Endothelial cell of umbilical vein (primary cell): ENCODE measurements around the gene ATXN1. TPM values are rescaled to one million over a fixed set of nuclear protein-coding genes. Genes with fewer than 3 reads are reported as not detected.
"Not testable (repeated sequence)": the region's sequence is repeated elsewhere in the genome, so short reads cannot be mapped to it uniquely, and the experiment has no call there.

Source experiments
- BruUV-seq: library from RNA; stranded (reverse); fragments of 400-500 nt; replicated peaks from 2 replicates; lab custom pipeline; 2021; lab: Mats Ljungman, UMichigan
- CTCF ChIA-PET: fragments of 300-600, 350-600 bp; sonication (Branson Sonifier 250); formaldehyde crosslinking; loops from one replicate; lab custom pipeline; 2021; ENCODE audit warnings: antibody characterized with exemption, inconsistent platforms; lab: Charles Lee
- POLR2A ChIA-PET: fragments of 300-600, 350-600 bp; sonication (Branson Sonifier 250); formaldehyde crosslinking; loops from one replicate; lab custom pipeline; 2021; ENCODE audit warnings: antibody characterized with exemption, inconsistent platforms; lab: Charles Lee
- DNase-seq: peaks from one replicate; pipeline ENCODE4 v3.0.0-alpha.2; 2011; ENCODE audit warnings: low read depth, low spot score
- FAIRE-seq: peaks from 2 replicates; lab custom pipeline; 2011; peaks lifted over from hg19 to GRCh38; lab: Jason Lieb, UNC
- H2AFZ ChIP-seq: 2 replicates; pipeline ENCODE4 v1.6.0; 2012; ENCODE audit warnings: low read depth, low read length, control low read depth, inconsistent platforms
- H3K27ac ChIP-seq: 2 replicates; pipeline ENCODE4 v1.5.1; 2011; ENCODE audit warnings: low read depth, mild to moderate bottlenecking, control low read depth, low read length, moderate library complexity; ENCODE audit not compliant: insufficient read depth
- H3K27me3 ChIP-seq, 2 experiments: 2 replicates each; pipeline versions ENCODE4 v1.6.0 to v1.6.1; 2011; ENCODE audit warnings: low read length in 2 of 2, mixed read lengths in 1 of 2; ENCODE audit not compliant: control insufficient read depth in 2 of 2, insufficient read depth in 2 of 2
- H3K36me3 ChIP-seq, 2 experiments: 2 replicates in 1 of 2; 3 replicates in 1 of 2; pipeline ENCODE4 v1.5.1; 2011; ENCODE audit warnings: low read length in 2 of 2, mild to moderate bottlenecking in 1 of 2, moderate library complexity in 1 of 2; ENCODE audit not compliant: control insufficient read depth in 2 of 2, insufficient read depth in 2 of 2; ENCODE audit errors: extremely low read depth in 1 of 2
- H3K4me1 ChIP-seq: 3 replicates; pipeline ENCODE4 v1.5.1; 2011; ENCODE audit warnings: mild to moderate bottlenecking, low read length; ENCODE audit not compliant: control insufficient read depth, insufficient read depth; ENCODE audit errors: extremely low read depth
- H3K4me2 ChIP-seq: 2 replicates; pipeline ENCODE4 v1.6.1; 2011; ENCODE audit warnings: low read length, control low read depth, mixed read lengths; ENCODE audit not compliant: insufficient read depth
- H3K4me3 ChIP-seq, 3 experiments: fragments of 200-600 bp in 1 of 3; sonication (generic), shearing (Covaris generic) in 1 of 3; replicated peaks in 1 of 3; 2 replicates each; pipeline ENCODE4 v1.5.1; 2011 to 2016; ENCODE audit warnings: control low read depth in 3 of 3, low read length in 3 of 3, mild to moderate bottlenecking in 2 of 3, inconsistent platforms in 1 of 3, low read depth in 1 of 3, moderate library complexity in 1 of 3; ENCODE audit not compliant: insufficient read depth in 1 of 3
- H3K79me2 ChIP-seq: 2 replicates; pipeline ENCODE4 v1.6.0; 2012; ENCODE audit warnings: low read length, inconsistent platforms; ENCODE audit not compliant: control insufficient read depth, insufficient read depth
- H3K9ac ChIP-seq: replicated peaks from 2 replicates; pipeline ENCODE3; 2011; ENCODE audit warnings: low read length, control low read depth; ENCODE audit not compliant: insufficient read depth; ENCODE audit errors: extremely low read depth
- H3K9me1 ChIP-seq: replicated peaks from 3 replicates; pipeline ENCODE4 v1.6.0; 2011; ENCODE audit warnings: mild to moderate bottlenecking, low read length; ENCODE audit not compliant: control insufficient read depth, insufficient read depth; ENCODE audit errors: extremely low read depth
- H3K9me3 ChIP-seq: replicated peaks from 2 replicates; pipeline ENCODE4 v1.5.1; 2012; ENCODE audit warnings: low read length, inconsistent platforms; ENCODE audit not compliant: control insufficient read depth, insufficient read depth
- H4K20me1 ChIP-seq: replicated peaks from 2 replicates; pipeline ENCODE3; 2011; ENCODE audit warnings: mild to moderate bottlenecking, low read length; ENCODE audit not compliant: control insufficient read depth, insufficient read depth; ENCODE audit errors: extremely low read depth
- POLR2AphosphoS5 ChIP-seq: IDR thresholded peaks from 2 replicates; pipeline ENCODE4 v1.6.1; 2012; ENCODE audit warnings: low read depth, mild to moderate bottlenecking, control low read depth, low read length, moderate library complexity; ENCODE audit not compliant: insufficient read depth
- dilution Hi-C: fragments of 300-500 bp; cut with MboI; formaldehyde crosslinking; loops from one replicate; pipeline ENCODE4 v1.15.0; 2019; ENCODE audit warnings: low sequenced_read_pairs; ENCODE audit not compliant: extremely low pct_ligation_motif_present
- intact Hi-C: fragments of 100-400 bp; cut with micrococcal nuclease; formaldehyde crosslinking; loops from one replicate; pipeline ENCODE4 v1.10.0; 2022
- polyA plus RNA-seq, 4 experiments: library from polyadenylated mRNA; depleted of rRNA in 3 of 4; stranded (reverse) in 3 of 4; unstranded in 1 of 4; fragments of >200 nt; gene quantifications; 2 replicates each; pipeline versions ENCODE4 v1.2.1 to v1.2.3, GENCODE V29; 2011 to 2012; ENCODE audit warnings: missing spikeins in 1 of 4
- total RNA-seq: library from RNA; stranded (reverse); gene quantifications from 2 replicates; pipeline ENCODE4 v1.2.3, GENCODE V29; 2021

The ATXN1 gene
- total and polyA plus RNA-seq, 2 donors (not counting 3 experiments of a cell fraction or from before 2014, with no cell fraction given), result 16.4 to 33.0 TPM

DNA sequence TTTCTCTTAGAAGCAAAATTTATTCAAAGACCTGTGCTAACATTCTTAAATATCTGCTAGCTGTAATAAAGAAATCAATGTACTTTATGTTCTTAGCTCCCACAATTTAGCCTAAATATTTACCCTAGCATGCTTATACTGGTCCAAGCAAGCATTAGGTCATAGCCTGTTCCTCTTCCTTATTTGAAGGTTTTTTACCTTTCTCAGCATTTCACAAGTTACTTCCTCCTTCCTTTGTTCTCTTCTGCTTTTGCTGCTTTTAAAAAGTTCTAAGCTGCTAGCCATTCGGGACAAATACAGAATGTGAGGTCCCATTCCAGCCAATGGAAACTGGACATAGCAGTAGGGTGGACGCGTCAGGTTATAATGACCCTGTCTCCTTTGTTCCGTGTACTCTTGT is 354.7 kb downstream of the ATXN1 start:
- H3K36me3 ChIP-seq, dilution Hi-C loops, H3K9ac ChIP-seq, H3K27me3 ChIP-seq, POLR2A ChIA-PET, H4K20me1 ChIP-seq, H3K9me1 ChIP-seq, H3K4me3 ChIP-seq, H2AFZ ChIP-seq, H3K4me1 ChIP-seq, H3K4me2 ChIP-seq, FAIRE-seq, H3K9me3 ChIP-seq, H3K27ac ChIP-seq, intact Hi-C loops, BruUV-seq, DNase-seq, H3K79me2 ChIP-seq: not testable (repeated sequence)
- CTCF ChIA-PET, result interaction anchor here (1.4 to 6.9 kb wide), 4 partner anchors 68 to 90 kb away, joined by 3 to 92 read pairs (median 6); no protein-coding TSS in a partner anchor

DNA sequence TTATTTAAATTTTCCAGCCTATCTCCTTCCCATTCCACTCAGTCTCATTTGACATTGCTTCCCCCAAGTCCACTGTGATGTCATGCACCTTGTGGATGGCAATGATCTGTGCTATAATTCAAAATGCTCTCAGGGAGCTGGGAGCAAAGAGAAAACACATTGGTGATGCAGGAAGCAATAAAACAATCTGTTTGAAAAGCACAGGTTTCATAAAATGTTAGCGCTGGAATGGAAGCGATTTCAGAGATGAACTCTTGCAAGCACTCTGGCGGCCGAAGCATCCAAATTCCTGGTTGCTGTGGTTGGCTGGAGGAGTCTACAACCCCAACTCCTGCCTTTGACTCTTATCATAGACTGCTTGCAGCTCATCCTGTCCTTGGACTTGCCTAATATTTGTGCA is 355.9 kb downstream of the ATXN1 start:
- Histone ChIP-seq H3K9me3 (no peaks in the 10 kb centered on the region), H3K4me3 (no peak overlapping the region), H3K36me3 (no peaks in the 10 kb centered on the region), H3K9me1 (no peaks in the 10 kb centered on the region), H3K79me2 (no peaks in the 10 kb centered on the region), H3K4me2 (no peak overlapping the region), H3K9ac (no peak overlapping the region), H3K27me3 (no peaks in the 10 kb centered on the region), H4K20me1 (no peaks in the 10 kb centered on the region), H3K27ac (no peak overlapping the region), H2AFZ (no peak overlapping the region), H3K4me1 (no peaks in the 10 kb centered on the region)
- CTCF ChIA-PET, result interaction anchor here (6.9 kb wide), 1 partner anchor 72 kb away, joined by 92 read pairs; no protein-coding TSS in a partner anchor
- intact Hi-C loops (no loop called here), dilution Hi-C loops (no loop called here)
- POLR2A ChIA-PET, result no interaction called here
- DNase-seq, result no peak
- no peak for TF ChIP-seq POLR2AphosphoS5
- FAIRE-seq, result no peak
- BruUV-seq, result no TSS peak
